HG03095 (cell line): ENCODE results near the gene HCRTR1.

Source experiments
- ATAC-seq: cut with Tn5 transposase; IDR thresholded peaks from one replicate; pipeline ENCODE4 v1.9.1; 2021; ENCODE audit warnings: moderate library complexity; ENCODE audit not compliant: unreplicated experiment

HCRTR1 gene

DNA sequence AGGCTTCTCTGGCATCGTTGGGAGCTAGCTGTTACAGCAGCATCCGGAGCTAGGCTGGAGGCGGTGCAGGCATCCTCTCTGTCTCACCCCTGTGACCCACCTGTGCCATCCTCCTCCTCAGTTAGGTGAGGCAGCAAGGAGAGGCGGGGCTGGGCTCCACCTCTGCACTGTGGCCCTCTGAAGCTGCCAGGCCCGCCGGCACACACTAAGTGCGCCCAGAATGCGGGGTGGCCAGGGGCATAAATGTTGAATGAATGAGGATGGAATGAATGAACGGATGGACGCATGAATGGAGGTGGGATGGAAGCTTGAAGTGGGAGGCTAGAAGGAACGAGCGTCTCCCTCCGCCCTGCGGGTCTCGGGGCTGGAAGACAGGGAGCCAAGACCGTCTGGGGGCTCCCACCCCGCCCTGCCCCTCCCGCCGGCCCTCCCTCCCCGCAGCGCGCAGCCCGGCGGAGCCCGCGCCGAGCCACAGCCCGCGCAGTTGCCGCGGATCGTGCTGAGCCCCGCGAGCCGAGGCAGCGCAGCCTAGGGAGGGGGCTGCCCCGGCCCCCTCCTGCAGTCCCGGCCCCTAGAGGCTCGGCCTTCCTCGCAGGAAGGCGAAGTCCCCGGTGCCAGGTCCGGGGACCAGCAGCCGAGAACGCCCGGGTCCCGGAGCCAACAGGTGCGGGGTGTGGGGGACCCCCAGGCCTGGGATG lies at the start of gene HCRTR1:
HCRTR1 (plus strand) TSS at position 472 of the 698 bp plus-strand sequence. CDS start 1,504 bp downstream, outside the sequence.
- ATAC-seq: no peak

DNA sequence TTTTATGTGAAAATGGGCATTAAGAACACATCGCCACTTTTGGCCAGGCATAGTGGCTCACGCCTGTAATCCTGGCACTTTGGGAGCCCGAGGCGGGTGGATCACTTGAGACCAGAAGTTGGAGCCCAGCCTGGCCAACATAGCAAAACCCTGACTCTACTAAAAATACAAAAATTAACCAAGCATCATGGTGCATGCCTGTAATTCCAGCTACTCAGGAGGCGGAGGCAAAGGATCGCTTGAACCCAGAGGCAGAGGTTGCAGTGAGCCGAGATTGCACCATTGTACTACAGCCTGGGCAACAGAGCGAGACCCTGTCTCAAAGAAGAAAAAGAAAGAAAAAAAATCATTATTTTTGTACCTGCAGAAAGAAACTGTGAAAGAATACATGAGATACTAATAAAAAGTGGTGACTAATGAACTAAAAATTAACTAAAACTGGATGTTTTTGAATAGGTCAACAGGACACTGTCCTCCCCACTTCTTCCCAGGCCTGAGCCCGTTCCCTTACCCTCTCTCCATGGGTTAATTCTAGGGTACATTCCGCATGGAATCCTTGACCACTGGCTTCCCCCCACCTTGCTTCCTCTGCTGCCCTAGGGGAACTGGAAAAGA lies 49.4 kb upstream of the HCRTR1 start:
- ATAC-seq: no peak

DNA sequence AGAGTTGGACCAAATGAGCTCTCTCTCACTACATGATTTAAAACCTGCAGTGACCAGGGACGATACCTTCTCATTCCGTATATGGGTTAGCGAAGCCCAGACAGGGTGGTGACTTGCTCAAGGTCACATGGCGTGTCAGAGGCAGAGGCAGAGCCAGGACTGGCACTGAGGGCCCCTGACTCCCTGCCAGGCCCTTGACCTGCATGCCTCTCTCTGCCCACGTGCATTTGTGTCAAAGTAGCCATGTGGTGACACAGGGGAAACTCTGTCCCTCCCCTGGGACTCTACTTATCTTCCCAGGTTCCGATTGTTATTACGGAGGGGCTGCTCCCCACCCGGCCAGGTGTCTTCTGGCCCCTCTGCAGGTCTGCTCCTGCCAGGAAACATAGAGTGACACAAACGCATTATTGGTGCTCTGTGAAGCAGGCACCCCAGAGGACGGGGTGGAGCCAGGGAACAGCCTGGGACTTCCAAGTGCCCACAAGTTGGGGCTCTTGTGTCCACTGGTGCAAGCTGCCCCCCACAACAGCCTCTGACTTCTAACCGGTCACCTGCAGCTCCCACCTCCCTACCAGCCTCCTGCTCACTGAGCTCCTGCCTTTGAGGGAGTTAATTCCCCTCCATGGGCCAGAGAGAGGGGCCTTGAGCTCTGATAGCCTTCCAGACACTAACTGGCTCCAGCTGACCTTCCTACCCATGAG lies 48.4 kb upstream of the HCRTR1 start:
- no peak for ATAC-seq

DNA sequence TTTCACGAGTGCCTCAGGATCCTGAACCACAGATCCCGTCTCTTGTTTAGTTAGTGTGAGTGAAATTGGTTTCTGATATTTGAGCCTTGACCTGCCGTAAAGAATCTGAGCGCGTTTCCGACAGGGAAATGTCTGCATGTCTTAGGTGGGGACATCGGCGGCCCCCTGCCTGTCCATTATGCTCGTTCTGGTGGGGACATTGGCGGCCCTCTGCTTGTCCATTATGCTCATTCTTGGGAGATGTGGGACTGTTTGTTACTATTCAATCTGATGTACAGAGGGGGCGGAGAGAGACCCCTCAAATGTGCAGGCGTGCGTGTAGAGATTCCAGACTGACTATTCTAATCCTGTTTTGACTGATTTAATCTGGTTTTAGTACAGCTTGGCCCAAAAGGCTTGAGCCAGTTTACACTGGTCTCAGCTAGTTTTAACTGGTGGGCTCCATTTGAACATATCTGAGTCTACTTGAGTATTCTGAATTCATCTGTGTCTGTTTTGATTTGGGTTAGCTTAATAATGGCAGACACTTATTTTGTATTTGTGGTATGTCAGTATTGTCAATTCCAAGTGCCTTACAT lies 47.8 kb upstream of the HCRTR1 start:
- no peak for ATAC-seq

DNA sequence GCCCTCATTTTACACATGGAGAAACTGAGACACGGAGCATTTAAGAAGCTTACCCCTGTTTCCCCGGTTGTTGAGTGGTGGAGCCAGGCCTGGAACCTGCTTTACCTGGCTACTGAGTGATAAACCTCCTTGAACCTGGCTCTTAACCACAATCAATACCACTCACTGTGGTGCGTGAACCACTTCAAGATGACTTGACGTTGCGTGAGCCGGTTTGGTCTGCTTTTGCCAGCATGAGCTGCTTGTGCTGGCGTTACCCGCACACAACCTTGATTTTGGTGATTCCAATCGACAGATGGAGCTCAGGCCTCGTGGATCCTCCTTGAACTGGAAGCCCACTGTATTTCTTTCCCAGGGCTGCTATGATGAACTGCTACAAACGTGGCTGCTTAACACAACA lies 47.3 kb upstream of the HCRTR1 start:
- no peak for ATAC-seq

DNA sequence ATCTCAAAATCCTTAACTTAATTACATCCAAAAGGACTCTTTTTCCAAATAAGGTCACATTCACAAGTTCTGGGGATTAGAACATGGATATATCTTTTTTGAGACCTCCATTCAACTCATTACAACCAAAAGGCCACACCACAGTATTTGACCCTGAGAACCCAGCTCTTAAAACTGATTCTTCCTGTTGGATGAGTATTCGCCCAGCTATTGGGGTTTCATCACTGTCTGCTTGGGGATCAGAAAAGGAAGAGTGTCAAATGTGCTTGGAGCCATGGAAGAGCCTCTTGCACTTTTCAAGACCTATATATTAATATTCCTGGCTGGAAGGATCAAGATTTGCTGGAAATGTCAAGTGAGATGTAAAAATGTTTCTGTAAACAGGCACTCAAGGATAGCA lies 46.6 kb upstream of the HCRTR1 start:
- no peak for ATAC-seq

DNA sequence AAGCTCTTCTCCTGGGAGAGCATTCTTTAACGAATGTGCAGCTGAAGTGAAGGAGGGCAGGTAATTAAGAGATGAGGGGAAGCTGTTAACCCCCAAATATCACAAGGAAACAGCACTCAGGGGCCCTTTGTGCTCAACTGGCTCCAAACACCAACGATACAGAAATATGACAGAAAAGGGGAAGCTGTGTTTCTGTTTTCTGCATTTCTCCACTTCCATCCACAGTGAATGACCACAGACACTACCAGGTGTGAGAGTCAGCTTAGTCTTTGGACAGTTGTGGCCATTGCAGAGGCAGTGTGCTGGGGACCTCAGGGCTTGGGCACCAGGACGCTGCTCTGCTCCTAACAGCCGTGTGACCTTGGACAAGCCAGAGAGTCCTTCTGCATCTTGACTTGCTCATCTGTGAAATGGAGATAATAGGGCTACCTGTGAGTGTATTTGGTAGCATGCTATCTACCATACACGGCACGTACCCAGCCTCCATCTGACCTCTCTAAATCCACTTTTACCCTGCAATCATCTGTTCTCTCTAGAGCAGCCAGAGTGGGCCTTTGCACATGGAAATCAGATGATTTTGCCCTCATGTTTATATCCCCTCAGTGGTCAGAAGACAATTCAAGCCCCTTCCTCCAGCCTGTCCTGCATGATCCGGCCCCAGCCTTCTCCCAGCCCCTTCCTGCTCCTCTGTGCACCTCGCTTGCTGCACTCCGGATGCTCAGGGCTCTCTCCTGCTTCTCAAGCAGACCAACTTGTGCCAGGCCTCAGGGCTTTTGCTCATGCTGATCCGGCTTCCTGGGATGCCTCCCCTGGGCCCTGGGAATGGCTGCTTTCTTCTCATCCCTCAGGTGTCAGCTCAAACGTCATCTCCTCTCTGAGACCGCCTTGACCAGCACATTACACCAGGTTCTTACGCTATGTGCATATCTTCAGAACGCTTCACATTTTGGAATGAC lies 45.9 kb upstream of the HCRTR1 start:
- ATAC-seq: no peak

DNA sequence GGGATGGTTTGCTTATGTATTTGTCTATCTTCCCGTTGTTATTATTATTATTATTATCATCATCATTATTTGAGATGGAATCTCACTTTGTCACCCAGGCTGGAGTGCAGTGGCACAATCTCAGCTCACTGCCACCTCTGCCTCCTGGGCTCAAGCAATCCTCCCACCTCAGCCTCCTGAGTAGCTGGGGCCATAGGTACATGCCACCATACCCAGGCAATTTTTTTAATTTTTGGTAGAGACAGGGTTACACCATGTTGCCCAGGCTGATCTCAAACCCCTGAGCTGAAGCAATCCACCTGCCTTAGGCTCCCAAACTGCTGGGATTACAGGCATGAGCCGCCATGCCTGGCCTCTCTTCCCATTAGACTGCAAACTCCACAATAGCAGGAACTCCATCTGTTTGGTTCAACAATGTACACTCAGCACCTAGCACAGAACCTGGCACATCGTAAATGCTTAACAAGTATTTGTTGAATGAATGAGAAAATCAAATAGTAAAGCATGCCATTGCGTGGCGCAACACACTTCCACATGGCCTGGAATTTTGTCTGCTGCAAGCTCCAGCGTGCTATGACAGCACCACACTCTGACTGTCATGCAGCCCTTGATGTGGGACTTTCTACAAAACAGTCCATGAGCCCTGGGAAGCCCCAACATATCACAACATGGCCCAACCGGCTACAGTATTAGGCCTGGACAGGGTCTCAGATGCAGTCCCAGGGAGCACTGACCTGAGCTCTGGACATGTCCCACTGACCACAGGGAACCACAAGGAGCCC lies 45.0 kb upstream of the HCRTR1 start:
- no peak for ATAC-seq

DNA sequence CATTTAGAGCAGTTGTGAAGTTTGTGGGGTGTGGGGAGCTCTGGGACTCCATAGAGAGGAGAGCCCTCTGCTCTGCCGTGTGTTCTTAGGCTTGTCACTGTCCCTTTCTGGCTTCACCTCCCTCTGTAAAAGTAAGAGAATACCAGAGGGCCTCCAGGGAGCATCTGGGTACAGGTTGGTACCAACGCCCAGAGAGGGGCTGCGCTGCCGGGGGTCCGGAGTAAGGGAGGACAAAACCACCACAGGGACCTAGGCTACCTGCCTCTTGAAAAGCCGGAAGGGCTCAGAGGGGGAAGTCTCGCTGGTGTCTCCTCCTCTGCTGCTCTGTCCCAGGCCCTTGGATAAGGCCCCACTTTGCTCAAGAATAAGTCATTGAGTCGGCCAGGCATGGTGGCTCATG lies 44.2 kb upstream of the HCRTR1 start:
- ATAC-seq: no peak

DNA sequence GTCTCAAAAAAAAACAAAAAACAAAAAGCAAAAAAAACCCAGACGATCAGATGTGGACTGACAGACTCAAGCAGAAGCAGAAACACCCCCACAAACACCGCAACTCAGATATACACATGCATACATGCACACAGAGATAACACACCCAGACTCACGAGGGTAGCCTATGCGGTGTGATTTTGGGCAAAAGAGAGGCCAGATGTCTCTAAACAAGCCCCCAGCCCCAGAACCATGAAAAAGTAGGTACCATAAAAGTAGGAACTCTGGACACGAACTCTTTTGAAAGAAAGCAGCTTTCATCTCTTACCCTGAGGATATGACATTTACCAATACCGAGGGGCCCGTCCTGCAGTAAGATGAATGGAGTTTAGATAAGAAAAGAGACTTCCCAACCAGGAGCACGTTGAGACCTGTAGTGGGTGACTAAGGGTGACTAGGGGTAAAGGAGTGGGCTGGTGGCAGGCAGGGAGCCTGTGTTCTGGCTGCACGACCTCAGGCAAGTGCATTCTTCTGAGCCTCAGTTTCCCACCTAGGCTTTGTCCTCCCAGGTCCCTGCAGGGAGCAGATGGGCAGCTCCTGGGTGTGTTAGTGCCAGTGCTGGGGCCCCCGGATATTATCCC lies 42.6 kb upstream of the HCRTR1 start:
- no peak for ATAC-seq

DNA sequence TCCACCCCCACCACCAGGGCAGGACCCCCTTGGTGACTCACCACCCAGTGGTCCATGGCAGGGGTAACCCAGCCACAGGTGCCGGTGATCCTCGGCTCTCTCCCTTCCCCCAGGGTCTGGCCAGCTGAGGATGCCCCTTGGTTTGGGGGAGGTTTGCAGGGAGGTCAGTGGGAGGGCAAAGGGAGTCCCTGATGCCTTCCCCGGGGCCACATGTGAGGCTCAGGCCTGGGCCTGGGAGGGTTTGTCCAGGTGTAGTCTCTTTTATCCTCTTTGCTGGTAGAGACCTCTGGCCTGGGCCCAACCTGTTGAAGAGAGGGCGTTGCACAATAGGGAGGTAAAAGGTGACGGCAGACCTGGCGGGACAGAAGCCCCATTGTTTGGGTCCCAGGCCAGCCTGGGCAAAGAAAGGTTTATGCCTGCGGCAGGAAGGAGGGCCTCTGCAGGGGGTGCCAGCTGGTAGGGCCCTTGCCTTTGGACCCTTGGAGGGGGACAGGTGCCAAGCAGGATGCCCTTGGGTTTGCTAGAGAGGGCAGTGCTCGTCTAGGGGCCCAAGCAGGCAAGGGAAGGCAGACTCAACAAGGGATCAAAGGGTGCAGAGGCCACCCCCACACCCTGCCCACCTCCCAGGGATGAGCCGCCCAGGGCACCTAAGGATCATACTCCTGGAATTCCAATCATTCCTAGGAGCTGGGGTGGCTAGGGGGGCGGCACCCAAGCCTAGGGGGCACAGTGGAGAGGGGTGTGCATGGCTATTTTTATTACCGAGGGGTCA lies 41.9 kb upstream of the HCRTR1 start:
- ATAC-seq: no peak

DNA sequence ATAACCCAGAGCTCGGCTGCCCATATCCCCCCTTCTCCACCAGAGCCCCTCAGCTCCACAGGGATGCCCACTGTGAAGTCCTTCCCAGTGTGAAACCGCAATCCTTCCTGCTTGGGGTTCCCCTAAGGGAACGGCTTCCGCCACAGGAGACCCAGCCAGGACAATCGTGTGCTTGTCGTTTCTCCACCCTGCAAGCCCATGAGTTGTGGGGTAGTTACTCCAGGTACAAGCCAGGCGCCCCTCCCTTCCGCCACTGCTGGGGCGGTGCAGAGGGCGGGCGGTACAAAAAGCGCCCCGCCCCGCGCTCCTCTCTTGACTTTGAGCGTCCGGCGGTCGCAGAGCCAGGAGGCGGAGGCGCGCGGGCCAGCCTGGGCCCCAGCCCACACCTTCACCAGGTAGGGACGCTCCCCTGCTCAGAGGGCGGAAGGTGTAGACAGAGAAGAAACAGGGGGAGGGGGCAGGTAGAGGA lies 41.3 kb upstream of the HCRTR1 start, which contains the start of gene TINAGL1:
TINAGL1 (plus strand) TSS at position 315 of the 469 bp plus-strand sequence. CDS start 634 bp downstream, outside the sequence.
- no peak for ATAC-seq

DNA sequence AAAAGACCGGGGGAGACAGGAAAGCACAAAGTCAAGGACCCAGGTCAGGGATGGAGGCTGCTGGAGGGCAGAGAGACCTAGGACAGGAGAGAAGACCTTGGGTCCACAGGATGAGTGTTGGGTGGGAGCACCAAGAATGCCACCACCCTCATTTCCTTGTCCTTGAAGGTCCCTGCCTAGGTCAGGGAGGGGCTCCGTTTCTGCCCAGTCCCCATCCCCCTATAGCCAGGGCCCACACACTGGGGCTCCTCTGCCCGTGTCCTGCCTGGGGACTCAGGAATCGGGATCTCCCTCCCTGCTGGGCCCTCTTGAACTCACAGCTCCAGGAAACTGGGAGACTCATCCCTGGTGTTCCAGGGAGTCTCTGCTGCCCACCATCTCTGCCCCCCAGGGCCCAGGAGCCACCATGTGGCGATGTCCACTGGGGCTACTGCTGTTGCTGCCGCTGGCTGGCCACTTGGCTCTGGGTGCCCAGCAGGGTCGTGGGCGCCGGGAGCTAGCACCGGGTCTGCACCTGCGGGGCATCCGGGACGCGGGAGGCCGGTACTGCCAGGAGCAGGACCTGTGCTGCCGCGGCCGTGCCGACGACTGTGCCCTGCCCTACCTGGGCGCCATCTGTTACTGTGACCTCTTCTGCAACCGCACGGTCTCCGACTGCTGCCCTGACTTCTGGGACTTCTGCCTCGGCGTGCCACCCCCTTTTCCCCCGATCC lies 40.6 kb upstream of the HCRTR1 start:
- ATAC-seq: no peak

DNA sequence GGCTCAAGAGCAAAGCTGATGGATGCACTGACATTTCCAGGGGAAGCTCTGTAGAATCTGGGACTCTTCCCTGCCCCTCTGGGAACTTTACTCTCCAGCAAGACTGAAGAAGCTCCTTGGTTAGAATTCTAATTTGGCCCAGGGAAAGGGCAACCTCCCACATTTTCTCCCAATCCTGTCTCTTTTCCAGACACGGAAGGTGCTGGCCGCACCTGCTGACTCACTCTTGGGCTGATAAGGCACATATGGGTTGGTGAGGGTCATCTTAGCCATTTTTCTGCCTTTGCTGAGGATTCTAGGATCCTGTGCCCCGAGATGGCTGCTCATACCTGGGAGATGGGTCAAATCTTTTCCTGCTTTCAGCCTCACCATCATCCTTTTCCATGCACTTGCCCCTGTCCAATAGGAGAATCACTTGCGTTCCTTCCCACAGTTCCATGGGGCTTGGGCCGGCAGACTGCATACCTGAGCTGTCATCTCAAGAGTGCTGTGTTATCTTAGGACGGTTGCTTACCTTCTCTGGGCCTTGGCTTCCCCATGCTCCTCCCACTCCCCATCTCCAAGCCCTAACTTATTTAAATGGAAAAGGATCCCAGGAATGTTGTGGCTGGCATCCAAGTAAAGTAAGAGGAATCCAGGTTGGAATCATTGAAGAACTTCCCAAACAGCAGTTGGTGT lies 39.8 kb upstream of the HCRTR1 start:
- no peak for ATAC-seq

DNA sequence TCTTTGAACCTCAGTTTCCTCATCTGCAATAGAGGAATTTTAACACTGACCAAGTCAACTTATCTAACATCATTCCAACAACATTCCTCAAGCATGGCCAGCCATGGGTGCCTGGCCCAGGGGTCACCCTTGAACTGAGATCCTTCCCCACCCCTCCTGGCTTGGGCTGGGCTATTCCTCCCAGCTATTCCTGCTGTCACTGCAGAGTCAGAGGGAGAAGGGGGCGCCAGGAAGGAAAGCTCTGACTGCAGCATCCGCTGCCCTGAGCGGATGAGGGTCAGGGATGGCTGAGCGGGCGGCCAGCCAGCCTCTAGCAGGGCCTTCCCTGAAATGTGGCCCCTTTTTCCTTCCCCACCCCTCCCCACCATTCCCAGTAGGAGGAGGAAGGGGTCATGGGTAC lies 38.1 kb upstream of the HCRTR1 start:
- no peak for ATAC-seq

DNA sequence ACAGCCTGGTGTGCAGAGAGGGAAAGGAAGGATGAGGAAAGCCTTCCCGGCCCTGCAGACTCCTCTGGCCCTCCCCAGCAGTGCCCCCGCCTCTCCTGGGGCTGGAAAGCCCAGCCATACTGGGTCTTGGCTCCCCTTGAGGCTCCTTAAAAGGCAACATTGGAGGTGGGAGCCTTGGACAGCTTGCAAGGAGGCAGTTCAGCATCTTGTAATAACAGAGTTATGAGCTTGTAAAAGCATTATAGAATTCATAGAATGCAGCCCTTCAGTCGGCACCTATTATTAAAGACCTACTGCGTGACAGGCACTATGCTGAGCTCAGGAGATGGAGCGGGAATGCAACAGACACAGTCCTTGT lies 37.0 kb upstream of the HCRTR1 start:
- no peak for ATAC-seq

DNA sequence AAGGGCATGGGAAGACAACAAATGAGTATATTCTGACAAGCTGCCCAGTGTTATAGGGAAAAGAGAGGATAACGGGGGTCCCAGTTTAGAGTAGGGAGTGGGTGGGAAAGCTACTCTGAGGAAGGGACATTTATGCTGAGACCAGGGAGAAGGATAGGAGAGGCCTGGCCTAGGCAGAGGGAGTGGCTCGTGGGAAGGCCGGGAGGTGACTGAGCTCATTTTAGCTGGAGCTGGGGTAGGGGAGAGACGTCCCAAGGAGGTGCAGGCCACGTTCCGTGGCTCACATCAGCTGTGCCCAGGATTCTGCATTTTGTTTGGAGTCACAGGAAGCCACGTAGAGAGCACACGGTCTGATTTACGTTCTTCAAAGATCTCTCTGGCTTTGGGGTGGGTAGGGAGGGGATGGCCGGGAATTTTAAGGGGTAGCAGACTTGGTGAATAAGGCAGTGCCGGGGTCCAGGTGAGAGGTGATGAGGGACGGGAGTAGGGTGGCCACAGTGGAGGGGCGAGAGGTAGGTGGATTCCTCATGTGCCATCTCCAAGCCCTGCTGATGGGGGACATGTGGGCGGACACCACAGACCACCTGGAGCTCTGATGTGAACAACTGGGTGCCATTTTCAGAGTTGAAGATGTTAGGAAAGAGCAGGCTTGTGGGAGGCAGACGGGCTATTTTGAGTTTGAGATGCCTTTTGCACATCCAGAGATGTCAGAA lies 36.4 kb upstream of the HCRTR1 start:
- ATAC-seq: no peak
